ENCODE results near the gene FOXC2. TPM values are rescaled to one million over a fixed set of nuclear protein-coding genes. Genes with fewer than 3 reads are reported as not detected.

Gene FOXC2
- total and polyA plus RNA-seq, 10 of the 15 experiments (the other 5 are each of a cell fraction or from before 2014, with no cell fraction given), result not detected

GRCh38 chr16:86593913-86594620 is 27.4 kb downstream of the FOXC2 start:
- no peak for DNase-seq (ENCODE audit: low read depth, low spot score)
- Histone ChIP-seq H3K36me3 (ENCODE audit: control insufficient read depth in 2 of 2, insufficient read depth in 2 of 2, low read length in 1 of 2) (no peaks in the 10 kb centered on the region), H3K4me2 (ENCODE audit: control insufficient read depth, insufficient read depth) (no peak overlapping the region), H3K9me3 (replicated peaks; ENCODE audit: control insufficient read depth, insufficient read depth, low read length) (no peaks in the 10 kb centered on the region), H3K9ac (ENCODE audit: control insufficient read depth, insufficient read depth, low read length) (no peak overlapping the region), H4K20me1 (ENCODE audit: control insufficient read depth, insufficient read depth) (no peaks in the 10 kb centered on the region), H3K27me3 (replicated peaks in 1 of 2; ENCODE audit: control insufficient read depth in 2 of 2, insufficient read depth in 2 of 2, low read length in 1 of 2) (peaks cover 2 to 4% of the 10 kb centered on the region in 2 experiments; a peak in 3 of 4 replicates), H3K79me2 (ENCODE audit: control insufficient read depth, insufficient read depth, low read length) (no peaks in the 10 kb centered on the region), H3K4me3 (no peak overlapping the region), H3K27ac (ENCODE audit: control insufficient read depth, insufficient read depth) (no peak overlapping the region), H2AFZ (ENCODE audit: control insufficient read depth, low read depth, low read length) (no peak overlapping the region), H3K4me1 (ENCODE audit: control insufficient read depth, insufficient read depth, low read length) (no peaks in the 10 kb centered on the region)
- TF ChIP-seq ZNF207 (IDR thresholded peaks at IDR 0.05; ENCODE audit: borderline replicate concordance) (no peak), FOXM1 (IDR thresholded peaks at IDR 0.05; ENCODE audit: low read depth, low read length) (no peak), MYB (IDR thresholded peaks at IDR 0.05; ENCODE audit: borderline replicate concordance, low read depth, low read length) (no peak), CHD1 (IDR thresholded peaks at IDR 0.05; ENCODE audit: low read depth, low read length) (no peak), PKNOX1 (IDR thresholded peaks at IDR 0.05) (no peak), RAD21 (IDR thresholded peaks at IDR 0.05; ENCODE audit: insufficient read depth, low read depth, low read length) (no peak), TARDBP (IDR thresholded peaks at IDR 0.05; ENCODE audit: borderline replicate concordance) (no peak), GATAD2B (conservative IDR thresholded peaks at IDR 0.05; ENCODE audit: low read depth) (no peak), EED (IDR thresholded peaks at IDR 0.05; ENCODE audit: low read depth) (no peak), RELA (IDR thresholded peaks at IDR 0.05; ENCODE audit: borderline replicate concordance, partially characterized antibody) (no peak), HSF1 (IDR thresholded peaks at IDR 0.05; ENCODE audit: low read depth, low read length) (no peak), HDAC6 (IDR thresholded peaks at IDR 0.05; ENCODE audit: unreplicated experiment) (no peak), ZNF622 (IDR thresholded peaks at IDR 0.05) (no peak), RCOR1 (conservative IDR thresholded peaks at IDR 0.05; ENCODE audit: low read depth, low read length) (no peak), POU2F2 (IDR thresholded peaks at IDR 0.05; ENCODE audit: borderline replicate concordance, low read depth, low read length) (no peak), CTCF (IDR thresholded peaks at IDR 0.05 in 2 of 3, conservative IDR thresholded peaks at IDR 0.05 in 1 of 3; ENCODE audit: control insufficient read depth in 2 of 3, extremely low read depth in 1 of 3, insufficient read depth in 1 of 3, low read depth in 3 of 3, low read length in 3 of 3) (no peak), KDM1A (IDR thresholded peaks at IDR 0.05; ENCODE audit: borderline replicate concordance) (no peak), SMC3 (IDR thresholded peaks at IDR 0.05; ENCODE audit: borderline replicate concordance, low read length) (no peak), TCF3 (IDR thresholded peaks at IDR 0.05; ENCODE audit: borderline replicate concordance, insufficient read depth, low read depth, low read length) (no peak)
- ChIA-PET RAD21 (ENCODE audit: unreplicated experiment) (no interaction called here), CTCF (interaction anchor here (1.0 kb wide), 1 partner anchor 10 kb away, joined by 3 read pairs; no protein-coding TSS in a partner anchor), POLR2A (no interaction called here), SMC1A (ENCODE audit: uncharacterized antibody, unreplicated experiment) (interaction anchor here (1.8 kb wide), 1 partner anchor 21 kb away, joined by 5 read pairs; no protein-coding TSS in a partner anchor)
- no TSS peak for BruUV-seq (replicated peaks)
- no peak for FAIRE-seq
- intact Hi-C loops (cut with micrococcal nuclease; ENCODE audit: unreplicated experiment), result no loop called here
- ATAC-seq, result no peak
- 34% methylated on average over 13 of the region's 13 CpGs for WGBS (ENCODE audit: insufficient coverage, insufficient replicate concordance, low lambda C conversion rate, missing lambda C conversion rate)
- in situ Hi-C loops (cut with MboI), result no loop called here
